Measurements from ENCODE around the gene HIVEP3. TPM values are rescaled to one million over a fixed set of nuclear protein-coding genes. Genes with fewer than 3 reads are reported as not detected.

The HIVEP3 gene
- total and polyA plus RNA-seq, 2 of the 13 experiments (the other 11 are each of a cell fraction or from before 2014, with no cell fraction given), result 0.05 TPM; not detected in 1

GRCh38 chr1:41467673-41468072 lies 451.0 kb downstream of the HIVEP3 start:
- Histone ChIP-seq H2AFZ (ENCODE audit: low read length) (no peak overlapping the region), H3K27me3 (ENCODE audit: control insufficient read depth in 1 of 2, insufficient read depth in 2 of 2, low read length in 2 of 2) (0 out of 5 replicates have a peak, but pooled peaks cover 2 to 6% of the 10 kb centered on the region in 2 experiments), H3K36me3 (replicated peaks in 1 of 2; ENCODE audit: control insufficient read depth in 1 of 2, insufficient read depth in 2 of 2, low read length in 2 of 2) (no peaks in the 10 kb centered on the region), H3K79me2 (ENCODE audit: insufficient read depth, low read length) (no peaks in the 10 kb centered on the region), H3K4me1 (ENCODE audit: insufficient read depth, low read length) (peaks cover 1% of the 10 kb centered on the region; the same call in 1 of the 2 replicates), H3K9ac (ENCODE audit: insufficient read depth, low read depth, low read length) (no peak overlapping the region), H4K20me1 (ENCODE audit: insufficient read depth, low read length) (no peaks in the 10 kb centered on the region), H3K27ac (ENCODE audit: extremely low read length, insufficient read depth, low read length) (no peak overlapping the region), H3K9me3 (ENCODE audit: low read length) (no peaks in the 10 kb centered on the region), H3K4me3 (replicated peaks in 1 of 3; ENCODE audit: insufficient read depth in 1 of 3, low read depth in 2 of 3, low read length in 3 of 3) (no peak overlapping the region), H3K4me2 (ENCODE audit: low read depth, low read length) (no peak overlapping the region)
- no peak for FAIRE-seq
- intact Hi-C loops (cut with micrococcal nuclease; ENCODE audit: unreplicated experiment), result no loop called here
- ATAC-seq, result no peak
- TF ChIP-seq ZNF138 (CRISPR knock-in tag; IDR thresholded peaks at IDR 0.05; ENCODE audit: low read depth) (no peak), KDM6A (CRISPR knock-in tag; IDR thresholded peaks at IDR 0.05; ENCODE audit: low read depth) (no peak), ZBED4 (CRISPR knock-in tag; IDR thresholded peaks at IDR 0.05; ENCODE audit: borderline replicate concordance) (no peak), ZNF556 (CRISPR knock-in tag; IDR thresholded peaks at IDR 0.05; ENCODE audit: borderline replicate concordance) (no peak), NBN (conservative IDR thresholded peaks at IDR 0.05) (no peak), TARDBP (CRISPR knock-in tag; IDR thresholded peaks at IDR 0.05) (no peak), YY1 (IDR thresholded peaks at IDR 0.05; ENCODE audit: insufficient read depth, insufficient replicate concordance, low read depth, low read length) (no peak), YEATS4 (CRISPR knock-in tag; IDR thresholded peaks at IDR 0.05; ENCODE audit: borderline replicate concordance) (no peak), ATF7 (IDR thresholded peaks at IDR 0.05) (no peak), ATF7 (CRISPR knock-in tag; IDR thresholded peaks at IDR 0.05) (no peak), HINFP (CRISPR knock-in tag; IDR thresholded peaks at IDR 0.05; ENCODE audit: low read depth) (no peak), GATAD1 (CRISPR knock-in tag; IDR thresholded peaks at IDR 0.05) (no peak), RBM39 (IDR thresholded peaks at IDR 0.05; ENCODE audit: low read depth, low read length, poor library complexity, severe bottlenecking) (no peak), POLR2AphosphoS5 (IDR thresholded peaks at IDR 0.05; ENCODE audit: low read depth, low read length) (no peak), ZNF772 (CRISPR knock-in tag; IDR thresholded peaks at IDR 0.05) (no peak), ZNF800 (CRISPR knock-in tag; IDR thresholded peaks at IDR 0.05) (no peak), JUNB (CRISPR knock-in tag; IDR thresholded peaks at IDR 0.05; ENCODE audit: borderline replicate concordance) (no peak), NR3C1 (CRISPR knock-in tag; IDR thresholded peaks at IDR 0.05) (no peak)
- ChIA-PET POLR2A (no interaction called here), CTCF (ENCODE audit: low intra/inter-chr PET ratio, low total read pairs) (no interaction called here)
- in situ Hi-C loops (cut with HindIII; ENCODE audit: extremely low pct_ligation_motif_present, low pct_unique_long_range_greater_than_20kb), result no loop called here
- DNase-seq (ENCODE audit: low spot score), result no peak
- 34% methylated on average over 4 of the region's 4 CpGs for WGBS (ENCODE audit: low lambda C conversion rate)
- no TSS peak for BruUV-seq (replicated peaks)

Measured in HepG2 (cell line).